ENCODE results near the gene ISG15.

Gene ISG15

GRCh38 chr1:1062348-1063163 is 49.3 kb downstream of the ISG15 start:
- DNase-seq, result peak; percentile 37

DNA sequence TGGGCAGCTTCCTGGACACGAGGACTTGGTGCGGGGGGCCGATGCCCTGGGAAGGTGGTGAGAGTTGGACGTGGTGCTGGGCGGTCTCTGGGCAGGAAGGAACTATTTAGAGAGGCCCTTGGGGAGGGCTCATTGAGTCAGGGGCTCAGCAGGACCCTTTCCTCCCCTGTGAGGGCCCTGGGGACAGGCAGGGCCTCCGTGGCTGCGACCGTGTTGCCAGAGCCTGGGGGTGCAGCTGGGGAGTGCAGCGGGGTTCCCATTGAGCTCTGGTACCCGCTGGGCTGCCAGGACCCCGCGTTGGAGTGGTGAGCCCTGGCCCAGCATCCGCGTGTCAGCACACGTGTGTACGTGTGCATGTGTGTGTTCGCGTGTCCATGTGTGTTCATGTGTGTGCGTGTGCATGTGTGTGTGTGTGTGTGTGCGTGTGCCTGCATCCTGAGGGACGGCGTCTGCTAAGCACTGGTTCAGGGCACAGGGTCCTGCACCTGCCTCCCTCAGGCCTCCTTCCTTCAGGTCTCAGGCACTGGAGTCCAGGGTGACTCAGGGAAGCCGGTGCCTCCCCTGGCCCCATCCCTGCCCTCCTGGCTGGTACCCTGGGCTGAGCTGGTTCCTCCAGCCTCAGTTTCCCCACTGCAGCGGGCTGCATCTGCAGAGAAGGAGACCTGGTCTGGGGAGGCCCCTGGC is 50.1 kb downstream of the ISG15 start:
- DNase-seq, result no peak

Measured in DMS53 (cell line).